ENCODE measurements around the gene CSK.

The CSK gene

GRCh38 chr15:74820056-74820455 is 38.2 kb downstream of the CSK start:
- peak in 1 of 10 donors; percentile 58 for DNase-seq
- intact Hi-C loops (cut with DNase I) = no loop called here

GRCh38 chr15:74821091-74821789 is 39.4 kb downstream of the CSK start:
- peak in 1 of 10 donors; percentile 68 for DNase-seq
- intact Hi-C loops (cut with DNase I) = no loop called here

DNA sequence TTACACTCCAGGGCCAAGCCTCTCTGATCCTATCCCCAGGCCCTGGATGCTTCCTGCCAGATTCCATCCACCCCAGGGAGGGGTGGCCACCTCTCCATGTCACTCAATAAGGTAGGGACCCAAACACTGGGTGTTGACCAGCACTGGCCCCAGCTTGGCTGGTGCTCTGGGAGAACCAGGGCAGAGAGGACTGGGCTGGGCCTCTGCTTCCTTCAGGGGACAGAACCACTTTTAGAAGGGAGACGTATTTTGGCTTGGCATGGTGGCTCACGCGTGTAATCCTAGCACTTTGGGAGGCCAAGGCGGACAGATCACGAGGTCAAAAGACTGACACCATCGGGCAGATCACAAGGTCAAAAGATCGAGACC is 39.9 kb downstream of the CSK start:
- DNase-seq = peak in 1 of 10 donors; percentile 56
- intact Hi-C loops (cut with DNase I) = no loop called here

GRCh38 chr15:74822233-74822632 is 40.4 kb downstream of the CSK start:
- no peak for DNase-seq
- intact Hi-C loops (cut with DNase I) = no loop called here

GRCh38 chr15:74823324-74823723 is 41.4 kb downstream of the CSK start:
- DNase-seq = no peak
- intact Hi-C loops (cut with DNase I) = no loop called here

DNA sequence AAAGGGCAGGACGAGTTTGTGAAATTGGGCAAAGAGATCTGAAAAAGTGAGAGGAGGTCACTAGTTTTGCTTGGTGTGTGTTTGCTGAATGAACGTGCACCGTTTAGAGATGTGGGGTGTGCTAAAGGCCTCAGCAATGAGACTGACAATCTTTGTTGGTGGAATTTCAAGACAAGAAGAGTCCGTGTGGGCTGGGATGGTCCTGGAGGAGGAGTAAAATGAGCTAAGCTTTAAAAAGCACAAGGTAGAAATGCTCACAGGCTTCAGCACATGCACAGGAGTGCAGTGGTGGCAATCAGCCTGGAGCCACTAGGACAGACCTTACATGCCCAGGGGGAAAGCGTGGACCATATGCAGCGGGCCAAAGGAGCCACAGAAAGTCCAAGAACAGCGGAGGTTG is 43.1 kb downstream of the CSK start:
- DNase-seq = no peak
- intact Hi-C loops (cut with DNase I) = no loop called here

GRCh38 chr15:74825866-74826265 is 44.0 kb downstream of the CSK start:
- DNase-seq = no peak
- intact Hi-C loops (cut with DNase I) = no loop called here

DNA sequence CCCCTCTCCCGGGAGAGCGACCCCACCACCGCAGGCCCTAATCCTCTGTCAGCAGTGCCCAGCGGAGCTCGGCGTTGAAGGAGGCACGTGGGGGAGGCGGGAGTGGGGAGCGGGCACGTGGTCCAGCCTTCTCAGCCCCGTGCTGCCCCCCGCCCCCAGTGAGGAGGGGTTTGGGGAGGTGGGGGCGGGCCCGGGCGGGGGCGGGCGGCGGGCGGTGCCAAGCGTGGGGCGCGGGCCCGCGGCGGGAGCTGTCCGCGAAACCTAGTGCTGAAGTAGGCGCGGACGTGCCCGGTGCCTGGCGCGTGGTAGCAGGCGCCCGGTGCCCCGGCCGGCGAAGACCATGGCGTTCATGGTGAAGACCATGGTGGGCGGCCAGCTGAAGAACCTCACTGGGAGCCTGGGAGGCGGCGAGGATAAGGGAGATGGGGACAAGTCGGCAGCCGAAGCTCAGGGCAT is 44.5 kb downstream of the CSK start, which contains the start of gene CPLX3:
Gene CPLX3, plus strand, starts transcription at position 264 of the 456 bp plus-strand sequence. Its CDS starts 77 bp downstream, at position 341.
- intact Hi-C loops (cut with DNase I) = no loop called here
- peak in 3 of 10 donors; percentile 36 to 74 (median 46) for DNase-seq

DNA sequence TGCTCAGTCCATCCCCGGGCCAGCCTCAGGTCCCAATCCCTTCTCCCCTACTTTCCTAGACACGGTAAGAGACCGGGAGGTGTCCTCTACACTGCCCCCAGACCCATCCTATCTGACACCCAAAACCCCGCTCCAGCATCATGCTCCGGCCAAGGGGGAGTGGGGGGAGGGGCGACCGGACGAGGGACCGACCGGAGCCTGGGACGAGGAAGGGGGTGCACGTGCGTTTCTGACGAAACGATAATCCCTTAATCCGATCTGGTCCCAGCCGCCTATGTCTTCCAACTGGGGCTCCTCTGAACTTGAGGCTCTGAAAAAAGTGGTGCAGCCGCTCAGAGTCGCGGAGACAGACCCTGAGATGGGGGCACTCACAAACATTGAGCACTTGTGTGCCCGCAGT is 45.0 kb downstream of the CSK start:
- DNase-seq = no peak
- intact Hi-C loops (cut with DNase I) = no loop called here

DNA sequence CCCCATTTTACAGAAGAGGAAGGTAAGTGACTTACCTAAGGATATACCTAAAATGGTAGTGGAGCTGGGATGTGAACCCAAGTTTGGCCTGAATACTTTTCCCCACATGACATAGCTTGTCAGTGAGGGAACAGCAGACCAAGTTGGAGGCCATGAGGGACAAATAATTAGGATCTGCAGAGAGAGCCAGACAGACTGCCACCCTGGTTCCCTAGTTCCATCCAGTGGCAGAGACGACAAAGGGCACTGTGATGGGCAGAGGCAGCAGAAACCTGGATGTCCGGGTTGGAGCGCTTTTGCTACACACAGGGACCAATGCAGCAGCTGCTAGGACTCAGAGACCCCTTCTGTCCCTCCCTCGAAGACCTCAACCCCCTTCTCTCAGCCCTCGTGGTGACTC is 45.7 kb downstream of the CSK start:
- intact Hi-C loops (cut with DNase I) = no loop called here

GRCh38 chr15:74828835-74829234 is 47.0 kb downstream of the CSK start:
- intact Hi-C loops (cut with DNase I) = no loop called here
- DNase-seq = no peak

More for the DNA sequence above, 45.7 kb downstream of the CSK start:
- no peak for DNase-seq

DNA sequence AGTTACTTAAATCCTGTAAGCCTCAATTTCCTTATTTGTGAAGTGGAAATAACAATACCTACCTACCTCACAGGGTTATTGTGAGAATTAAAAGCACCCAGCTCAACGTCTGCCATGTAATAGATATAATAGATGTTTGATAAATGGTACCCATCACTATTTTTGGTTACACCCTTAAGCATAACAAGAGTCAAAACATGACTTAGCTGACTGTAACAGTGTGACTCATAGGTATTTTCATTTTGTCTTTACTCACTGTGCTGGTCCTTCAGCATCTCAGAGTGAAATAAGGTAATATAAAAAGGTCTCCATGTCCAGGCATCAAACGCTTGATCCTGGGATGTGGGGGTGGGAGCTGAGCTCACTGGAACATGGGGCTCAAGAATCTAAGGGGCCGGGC is 47.6 kb downstream of the CSK start:
- intact Hi-C loops (cut with DNase I) = no loop called here

GRCh38 chr15:74829991-74830390 is 48.1 kb downstream of the CSK start:
- no peak for DNase-seq
- intact Hi-C loops (cut with DNase I) = no loop called here

More for the DNA sequence above, 47.6 kb downstream of the CSK start:
- no peak for DNase-seq

- DNase-seq = peak; percentile 56 to 96 (median 77)
- intact Hi-C loops (cut with DNase I) = no loop called here
Measured at GRCh38 chr15:74830868-74831267, 49.0 kb downstream of the CSK start.

- intact Hi-C loops (cut with DNase I) = no loop called here
- no peak for DNase-seq
Measured at GRCh38 chr15:74831813-74832495, 50.1 kb downstream of the CSK start.

GRCh38 chr15:74832826-74833225 is 50.9 kb downstream of the CSK start:
- intact Hi-C loops (cut with DNase I) = no loop called here
- no peak for DNase-seq

- peak in 6 of 10 donors; percentile 27 to 92 (median 74) for DNase-seq
- intact Hi-C loops (cut with DNase I) = no loop called here
Measured at GRCh38 chr15:74833376-74834107, 51.7 kb downstream of the CSK start.

GRCh38 chr15:74835312-74835823 is 53.5 kb downstream of the CSK start:
- intact Hi-C loops (cut with DNase I) = loop anchor here (5.0 kb wide), 1 partner anchor 63 kb away; no protein-coding TSS in a partner anchor
- DNase-seq = peak in 7 of 10 donors; percentile 49 to 90 (median 54)

GRCh38 chr15:74836846-74837245 is 55.0 kb downstream of the CSK start:
- no peak for DNase-seq
- intact Hi-C loops (cut with DNase I) = loop anchor here (5.0 kb wide), 1 partner anchor 65 kb away; no protein-coding TSS in a partner anchor

- DNase-seq = no peak
Measured at GRCh38 chr15:74837482-74838136, 55.7 kb downstream of the CSK start.

More at GRCh38 chr15:74837482-74838136, 55.7 kb downstream of the CSK start:
- intact Hi-C loops (cut with DNase I) = loop anchor here (5.0 kb wide), 1 partner anchor 65 kb away; no protein-coding TSS in a partner anchor

Data from posterior cingulate gyrus (tissue), 11 donors.